ENCODE results near the gene PDCL3.

Gene PDCL3

GRCh38 chr2:100625717-100626116 is 62.9 kb downstream of the PDCL3 start:
- no peak for DNase-seq (ENCODE audit: extremely low spot score)
- ChIA-PET POLR2A (no interaction called here), CTCF (no interaction called here)
- TF ChIP-seq ELF4 (IDR thresholded peaks at IDR 0.05) = no peak
